Measurements from ENCODE around the gene HOXA5.

The HOXA5 gene

DNA sequence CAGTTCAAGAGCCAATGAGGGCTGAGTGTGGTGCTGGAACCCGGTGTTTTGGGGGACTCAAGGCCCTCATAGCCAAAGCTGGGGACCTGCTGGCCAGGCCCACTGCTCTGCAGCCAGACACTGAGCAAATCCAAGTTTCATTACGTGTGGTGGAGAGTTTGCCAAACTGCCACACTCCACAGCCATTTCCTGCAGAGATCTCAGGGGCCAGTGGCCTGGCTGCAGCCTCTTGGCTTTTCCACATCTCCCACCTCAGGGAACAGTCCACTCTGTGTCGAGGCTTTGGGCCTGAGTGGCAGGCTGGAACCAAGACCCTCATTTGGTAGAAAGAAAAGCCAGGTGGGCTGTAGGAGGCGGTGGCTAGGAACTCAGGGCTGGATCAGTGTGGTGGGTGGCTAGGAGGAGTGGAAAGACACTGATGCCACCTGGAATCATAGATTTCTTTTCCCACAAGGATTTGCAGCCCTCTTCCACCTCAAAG is 38.4 kb upstream of the HOXA5 start:
- no peak for DNase-seq (ENCODE audit: low read depth)
- TF ChIP-seq, protein P1, sequence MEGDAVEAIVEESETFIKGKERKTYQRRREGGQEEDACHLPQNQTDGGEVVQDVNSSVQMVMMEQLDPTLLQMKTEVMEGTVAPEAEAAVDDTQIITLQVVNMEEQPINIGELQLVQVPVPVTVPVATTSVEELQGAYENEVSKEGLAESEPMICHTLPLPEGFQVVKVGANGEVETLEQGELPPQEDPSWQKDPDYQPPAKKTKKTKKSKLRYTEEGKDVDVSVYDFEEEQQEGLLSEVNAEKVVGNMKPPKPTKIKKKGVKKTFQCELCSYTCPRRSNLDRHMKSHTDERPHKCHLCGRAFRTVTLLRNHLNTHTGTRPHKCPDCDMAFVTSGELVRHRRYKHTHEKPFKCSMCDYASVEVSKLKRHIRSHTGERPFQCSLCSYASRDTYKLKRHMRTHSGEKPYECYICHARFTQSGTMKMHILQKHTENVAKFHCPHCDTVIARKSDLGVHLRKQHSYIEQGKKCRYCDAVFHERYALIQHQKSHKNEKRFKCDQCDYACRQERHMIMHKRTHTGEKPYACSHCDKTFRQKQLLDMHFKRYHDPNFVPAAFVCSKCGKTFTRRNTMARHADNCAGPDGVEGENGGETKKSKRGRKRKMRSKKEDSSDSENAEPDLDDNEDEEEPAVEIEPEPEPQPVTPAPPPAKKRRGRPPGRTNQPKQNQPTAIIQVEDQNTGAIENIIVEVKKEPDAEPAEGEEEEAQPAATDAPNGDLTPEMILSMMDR (conservative IDR thresholded peaks at IDR 0.05; ENCODE audit: control insufficient read depth, insufficient read depth, low read depth, low read length) = no peak
- no peak overlapping the region for H3K4me3 ChIP-seq (ENCODE audit: control insufficient read depth, low read depth, low read length)

DNA sequence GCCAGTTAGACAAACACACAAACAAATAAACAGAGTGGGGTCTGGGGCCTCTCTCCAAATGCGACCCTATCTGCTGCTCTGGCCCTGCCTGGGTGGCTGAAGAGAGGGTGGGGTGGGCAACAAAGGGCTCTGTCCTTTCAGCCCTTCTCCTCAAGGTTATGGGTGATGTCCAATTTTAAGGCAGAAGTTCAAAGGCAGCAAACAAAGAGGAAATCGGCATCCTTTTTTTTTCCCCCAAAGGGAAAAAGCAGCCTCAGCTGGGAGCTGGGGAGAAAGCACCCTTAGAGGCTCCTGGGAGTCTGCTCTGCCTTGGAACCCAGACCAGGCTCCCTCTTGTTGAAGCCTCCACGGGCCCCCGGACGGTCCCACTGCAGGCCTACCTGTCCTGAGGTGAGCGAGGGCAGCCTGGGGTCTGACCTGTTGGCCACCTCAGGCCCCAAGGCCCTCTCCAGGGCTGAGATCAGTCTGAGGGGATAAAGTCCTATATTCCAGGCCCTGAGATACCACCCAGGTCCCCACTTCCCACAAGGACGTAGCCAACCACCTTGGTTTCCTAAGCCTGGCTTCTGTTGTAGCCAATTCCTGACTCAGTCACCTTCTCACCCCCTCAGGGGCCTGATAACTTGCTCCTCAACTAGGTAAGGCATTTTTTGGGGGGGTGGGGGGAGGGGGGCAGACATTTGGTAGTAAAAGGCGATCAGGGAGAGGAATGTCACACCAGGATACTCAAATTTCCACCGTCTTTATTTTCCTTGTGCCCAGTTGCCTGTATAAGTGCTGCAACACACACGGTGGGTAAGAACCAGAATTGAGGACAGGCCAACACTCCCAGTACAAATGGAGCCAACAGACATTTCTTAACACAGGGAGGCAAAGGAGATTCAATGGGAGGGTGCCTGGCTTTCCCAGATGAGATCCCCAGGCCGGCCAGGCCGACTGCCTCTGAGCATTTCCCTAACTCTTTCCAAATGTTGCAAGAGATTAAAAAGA is 37.2 kb upstream of the HOXA5 start:
- no peak for DNase-seq (ENCODE audit: low read depth)
- TF ChIP-seq, protein P1 (conservative IDR thresholded peaks at IDR 0.05; ENCODE audit: control insufficient read depth, insufficient read depth, low read depth, low read length) = no peak
- H3K4me3 ChIP-seq (ENCODE audit: control insufficient read depth, low read depth, low read length) = no peak overlapping the region

DNA sequence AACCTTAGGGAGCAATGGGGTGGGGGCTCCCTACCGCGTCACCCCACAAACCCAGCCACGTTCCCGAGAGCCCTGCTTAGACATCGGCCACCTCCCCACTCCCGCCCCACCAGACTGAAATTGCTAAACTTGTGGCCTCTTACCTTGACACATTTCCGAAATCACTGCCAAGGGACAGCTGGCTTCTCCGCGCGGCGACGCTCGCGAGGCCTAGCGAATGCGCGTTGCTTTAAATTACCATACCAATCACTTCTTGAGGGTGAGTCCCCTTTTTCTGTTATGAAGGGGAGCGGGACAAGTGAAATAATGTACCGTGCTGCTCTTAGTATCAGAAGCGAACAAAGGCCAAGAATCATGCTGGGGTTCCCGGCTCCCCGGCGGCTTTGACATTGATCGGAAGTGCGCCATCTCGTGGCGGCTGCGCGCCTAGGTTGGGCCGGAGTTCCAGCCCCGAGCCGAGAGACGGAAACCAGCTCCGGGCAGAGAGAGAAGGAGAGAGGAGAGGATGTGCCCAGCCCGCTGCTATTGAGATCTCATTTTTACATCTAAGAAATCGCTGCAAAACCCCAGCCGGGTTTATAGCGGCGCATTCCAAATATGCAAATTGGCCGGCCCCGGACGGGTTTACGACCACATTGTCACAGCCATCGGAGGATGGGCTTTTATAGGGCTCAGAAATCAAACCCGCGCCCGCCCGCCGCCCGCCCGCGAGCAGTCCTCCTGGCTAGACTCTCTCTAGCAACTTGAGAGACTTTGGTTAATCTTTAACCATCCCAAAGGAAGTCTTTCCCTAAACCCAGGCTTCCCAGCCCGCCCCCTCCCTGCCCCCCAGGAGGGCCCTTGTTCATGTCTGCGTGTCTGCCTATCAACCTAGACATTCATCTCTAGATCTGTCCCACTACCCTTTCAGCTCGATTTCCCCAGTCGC is 36.3 kb upstream of the HOXA5 start:
- TF ChIP-seq, protein P1 (conservative IDR thresholded peaks at IDR 0.05; ENCODE audit: control insufficient read depth, insufficient read depth, low read depth, low read length) = peak; percentile 75
- peak; percentile 69 for DNase-seq (ENCODE audit: low read depth)
- peak overlapping the region; percentile 29 for H3K4me3 ChIP-seq (ENCODE audit: control insufficient read depth, low read depth, low read length)

DNA sequence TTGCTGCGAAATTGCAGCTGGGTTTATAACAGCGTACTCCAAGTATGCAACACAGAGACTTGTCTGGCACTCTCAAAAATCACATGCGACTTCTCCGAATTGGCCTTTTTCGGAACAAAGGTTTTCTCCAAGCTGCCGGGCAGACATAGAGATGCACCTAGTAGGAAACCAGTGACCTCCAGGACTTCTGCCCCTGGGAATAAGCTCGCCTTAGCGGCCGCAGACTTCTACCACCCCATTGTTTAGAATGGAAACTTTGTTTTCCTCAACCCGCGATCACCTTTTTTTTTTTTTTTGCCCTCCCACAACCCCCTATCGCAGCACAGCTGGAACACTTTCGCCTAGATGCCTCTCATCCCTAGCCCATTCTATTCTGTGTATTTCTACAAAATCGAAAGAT is 35.5 kb upstream of the HOXA5 start:
- TF ChIP-seq, protein P1 (conservative IDR thresholded peaks at IDR 0.05; ENCODE audit: control insufficient read depth, insufficient read depth, low read depth, low read length) = no peak
- DNase-seq (ENCODE audit: low read depth) = no peak
- H3K4me3 ChIP-seq (ENCODE audit: control insufficient read depth, low read depth, low read length) = no peak overlapping the region

DNA sequence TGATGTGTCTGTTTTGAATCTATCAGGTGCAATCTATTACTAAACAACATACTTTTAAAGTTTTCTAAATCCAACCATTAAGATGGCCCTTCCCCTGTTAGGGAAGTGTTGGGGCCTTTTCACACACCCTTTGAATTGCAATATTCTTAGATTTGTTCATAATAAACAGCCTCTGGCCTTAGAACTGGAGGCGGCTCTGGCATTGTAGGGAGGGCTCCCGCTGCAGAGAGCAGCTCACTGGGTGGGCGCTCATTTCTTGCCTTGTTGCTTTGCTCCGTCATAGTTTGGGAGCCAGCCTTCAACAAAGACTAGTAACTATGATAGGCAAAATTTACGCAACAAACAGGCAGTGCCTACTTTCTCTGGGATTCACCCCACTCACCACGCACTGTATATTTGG is 34.9 kb upstream of the HOXA5 start:
- TF ChIP-seq, protein P1 (conservative IDR thresholded peaks at IDR 0.05; ENCODE audit: control insufficient read depth, insufficient read depth, low read depth, low read length) = no peak
- no peak overlapping the region for H3K4me3 ChIP-seq (ENCODE audit: control insufficient read depth, low read depth, low read length)
- DNase-seq (ENCODE audit: low read depth) = no peak

DNA sequence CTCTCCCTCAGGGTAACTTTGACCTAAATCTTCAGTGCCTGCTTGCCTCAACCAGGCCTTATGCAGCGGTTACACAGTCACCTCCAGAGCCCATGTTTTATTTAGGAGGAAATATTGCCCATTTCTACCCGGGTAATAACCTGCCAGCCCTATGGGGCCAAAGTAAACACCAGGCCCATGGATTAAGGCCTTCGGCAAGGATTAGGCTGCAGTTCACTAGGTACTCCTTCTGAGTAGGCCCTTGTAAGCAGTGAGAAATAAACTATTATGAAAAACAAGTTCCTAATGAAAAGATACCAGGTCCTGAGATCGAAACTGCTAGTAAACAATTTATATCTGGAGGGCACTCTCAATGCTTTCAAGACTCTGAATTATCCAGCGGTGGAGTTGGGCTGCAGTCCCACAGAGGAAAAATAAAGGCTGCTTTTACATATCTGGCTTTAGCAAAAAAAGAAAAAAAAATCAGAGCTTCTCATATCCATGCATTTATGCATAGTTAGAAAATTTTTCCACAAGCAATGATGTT is 34.4 kb upstream of the HOXA5 start:
- TF ChIP-seq, protein P1 (conservative IDR thresholded peaks at IDR 0.05; ENCODE audit: control insufficient read depth, insufficient read depth, low read depth, low read length) = no peak
- no peak for DNase-seq (ENCODE audit: low read depth)
- H3K4me3 ChIP-seq (ENCODE audit: control insufficient read depth, low read depth, low read length) = no peak overlapping the region

Data from fibroblast of mammary gland (primary cell).